PC-3 (cell line): Measurements from ENCODE around the gene ABLIM3. TPM values are rescaled to one million over a fixed set of nuclear protein-coding genes. Genes with fewer than 3 reads are reported as not detected.
A peak's percentile ranks its signal among the peaks of the same experiment; 100 is the strongest.

Source experiments
- ATAC-seq: fragments of 200-7000 bp; cut with Tn5 transposase; 2 replicates; pipeline ENCODE4 v1.9.1; 2020; ENCODE audit warnings: mild to moderate bottlenecking, moderate library complexity
- BruUV-seq: library from RNA; stranded (reverse); fragments of 400-500 nt; replicated peaks from 2 replicates; lab custom pipeline; 2021; lab: Mats Ljungman, UMichigan
- CTCF ChIA-PET: fragments of 300-600 bp; sonication (Branson Sonifier 250); formaldehyde crosslinking; loops from one replicate; lab custom pipeline; 2022; ENCODE audit warnings: antibody characterized with exemption; lab: Charles Lee
- POLR2A ChIA-PET: fragments of 300-600 bp; sonication (Branson Sonifier 250); formaldehyde crosslinking; loops from one replicate; lab custom pipeline; 2022; ENCODE audit warnings: antibody characterized with exemption; ENCODE audit not compliant: unreplicated experiment; lab: Charles Lee
- DNase-seq: peaks from one replicate; pipeline ENCODE4 v3.0.0-alpha.2; 2015
- H2AFZ ChIP-seq: fragments of 300-600 bp; sonication (generic); 2 replicates; pipeline ENCODE4 v1.6.0; 2016; ENCODE audit warnings: antibody characterized with exemption, low read length
- H3F3A ChIP-seq: fragments of 300-600 bp; sonication (generic); one replicate; pipeline ENCODE4 v1.6.0; 2017; ENCODE audit warnings: antibody characterized with exemption, low read length, control low read depth, mild to moderate bottlenecking; ENCODE audit not compliant: unreplicated experiment
- H3K27ac ChIP-seq: fragments of 300-600 bp; sonication (generic); 2 replicates; pipeline ENCODE4 v1.5.1; 2016; ENCODE audit warnings: mild to moderate bottlenecking, low read length
- H3K27me3 ChIP-seq: fragments of 300-600 bp; sonication (generic); 2 replicates; pipeline ENCODE4 v1.6.1; 2016; ENCODE audit warnings: low read length, mixed read lengths
- H3K36me3 ChIP-seq: fragments of 300-600 bp; sonication (generic); 2 replicates; pipeline ENCODE4 v1.6.1; 2016; ENCODE audit warnings: low read depth, mixed run types, low read length, mixed read lengths
- H3K4me1 ChIP-seq: fragments of 300-600 bp; sonication (generic); 2 replicates; pipeline ENCODE4 v1.5.1; 2016; ENCODE audit warnings: low read length; ENCODE audit not compliant: insufficient read depth
- H3K4me2 ChIP-seq: fragments of 300-600 bp; sonication (generic); 2 replicates; pipeline ENCODE4 v1.6.0; 2016; ENCODE audit warnings: low read length
- H3K4me3 ChIP-seq: fragments of 300-600 bp; sonication (generic); 2 replicates; pipeline ENCODE4 v1.5.1; 2016; ENCODE audit warnings: mild to moderate bottlenecking, low read length, mixed read lengths
- H3K79me2 ChIP-seq: fragments of 300-600 bp; sonication (generic); 2 replicates; pipeline ENCODE4 v1.6.1; 2017; ENCODE audit warnings: low read length, mixed read lengths
- H3K9ac ChIP-seq: fragments of 300-600 bp; sonication (generic); 2 replicates; pipeline ENCODE4 v1.6.0; 2016; ENCODE audit warnings: mild to moderate bottlenecking, low read length
- H3K9me2 ChIP-seq: fragments of 300-600 bp; sonication (generic); replicated peaks from 2 replicates; pipeline ENCODE4 v1.6.1; 2016; ENCODE audit warnings: mixed run types, low read length, mixed read lengths
- H3K9me3 ChIP-seq: fragments of 300-600 bp; sonication (generic); 2 replicates; pipeline ENCODE4 v1.6.1; 2016; ENCODE audit warnings: low read length, mixed read lengths
- H4K20me1 ChIP-seq: fragments of 300-600 bp; sonication (generic); 2 replicates; pipeline ENCODE4 v1.6.1; 2016; ENCODE audit warnings: low read length, mixed read lengths
- CTCF ChIP-seq: fragments of 300-600 bp; sonication (generic); conservative IDR thresholded peaks from 2 replicates; pipeline ENCODE4 v1.5.1; 2017; ENCODE audit warnings: antibody characterized with exemption, low read depth, mild to moderate bottlenecking, low read length
- EZH2 ChIP-seq: fragments of 300-600 bp; sonication (generic); IDR thresholded peaks from one replicate; pipeline ENCODE4 v1.6.1; 2017; ENCODE audit warnings: antibody characterized with exemption, mild to moderate bottlenecking, low read length; ENCODE audit not compliant: unreplicated experiment
- EZH2phosphoT487 ChIP-seq: fragments of 300-600 bp; sonication (generic); IDR thresholded peaks from 2 replicates; pipeline ENCODE4 v1.6.1; 2018; ENCODE audit warnings: mild to moderate bottlenecking, antibody characterized with exemption, low read length, borderline replicate concordance
- intact Hi-C: fragments of 100-400 bp; cut with micrococcal nuclease; formaldehyde crosslinking; loops from 2 replicates; pipeline ENCODE4 v1.9.0; 2023
- total RNA-seq: library from RNA; depleted of rRNA; stranded (reverse); fragments of >200 nt; gene quantifications from 2 replicates; pipeline ENCODE4 v1.2.3, GENCODE V29; 2014

ABLIM3 gene
- total RNA-seq, 1 experiment from 2014 or later = 43.6 TPM

- Histone ChIP-seq H3K4me1 (peaks cover 30% of the 10 kb centered on the region), H3K9ac (no peak overlapping the region), H3K27me3 (no peaks in the 10 kb centered on the region), H2AFZ (no peak overlapping the region), H3K27ac (no peak overlapping the region), H3K4me2 (no peak overlapping the region), H3K9me3 (no peaks in the 10 kb centered on the region), H4K20me1 (no peaks in the 10 kb centered on the region), H3K36me3 (no peaks in the 10 kb centered on the region), H3K4me3 (no peak overlapping the region), H3K79me2 (no peaks in the 10 kb centered on the region), H3K9me2 (no peaks in the 10 kb centered on the region), H3F3A (peaks cover 11% of the 10 kb centered on the region)
- POLR2A ChIA-PET = interaction anchor here (0.5 to 0.6 kb wide), 2 partner anchors 49 to 79 kb away, joined by 3 to 4 read pairs; no protein-coding TSS in a partner anchor
- ATAC-seq (no peak), DNase-seq (no peak)
- no TSS peak for BruUV-seq
- CTCF ChIA-PET = interaction anchor here (0.6 to 1.3 kb wide), 2 partner anchors 82 to 101 kb away, joined by 3 read pairs; partner anchors contain the start of gene ABLIM3
- TF ChIP-seq EZH2phosphoT487 = no peak
- TF ChIP-seq CTCF = no peak
- no peak for TF ChIP-seq EZH2
- intact Hi-C loops = no loop called here
Measured at GRCh38 chr5:149223081-149223848, 82.0 kb downstream of the ABLIM3 start.

- Histone ChIP-seq H3K27me3 (no peaks in the 10 kb centered on the region), H3K79me2 (no peaks in the 10 kb centered on the region), H3K4me1 (peaks cover 39% of the 10 kb centered on the region), H3K9me2 (no peaks in the 10 kb centered on the region), H3K4me2 (no peak overlapping the region), H3K4me3 (no peak overlapping the region), H4K20me1 (no peaks in the 10 kb centered on the region), H3K9ac (no peak overlapping the region), H3K36me3 (no peaks in the 10 kb centered on the region), H2AFZ (no peak overlapping the region), H3K27ac (no peak overlapping the region), H3F3A (peaks cover 16% of the 10 kb centered on the region), H3K9me3 (no peaks in the 10 kb centered on the region)
- no TSS peak for BruUV-seq
- TF ChIP-seq EZH2phosphoT487 = no peak
- ChIA-PET POLR2A (no interaction called here), CTCF (no interaction called here)
- DNase-seq (no peak), ATAC-seq (no peak)
- intact Hi-C loops = no loop called here
Measured at GRCh38 chr5:149224282-149224681, 83.0 kb downstream of the ABLIM3 start.

GRCh38 chr5:149227168-149227826, 86.0 kb downstream of the ABLIM3 start:
- Histone ChIP-seq H4K20me1 (no peaks in the 10 kb centered on the region), H3K27me3 (no peaks in the 10 kb centered on the region), H3K79me2 (no peaks in the 10 kb centered on the region), H3K27ac (peak overlapping the region; percentile 60), H3K9me3 (no peaks in the 10 kb centered on the region), H3F3A (peaks cover 16% of the 10 kb centered on the region), H3K4me3 (peak overlapping the region; percentile 2; the same call in 1 of the 2 replicates), H3K4me1 (peaks cover 34% of the 10 kb centered on the region), H3K4me2 (peak overlapping the region; percentile 50), H3K9me2 (no peaks in the 10 kb centered on the region), H3K36me3 (no peaks in the 10 kb centered on the region; the same call in 1 of the 2 replicates), H2AFZ (no peak overlapping the region), H3K9ac (no peak overlapping the region; the same call in 1 of the 2 replicates)
- ChIA-PET CTCF (interaction anchor here (0.9 to 1.1 kb wide), 8 partner anchors 38 to 112 kb away, joined by 3 to 18 read pairs (median 4); partner anchors contain the start of gene ABLIM3), POLR2A (no interaction called here)
- peak; percentile 98 for DNase-seq
- no TSS peak for BruUV-seq
- peak; percentile 80 for ATAC-seq
- intact Hi-C loops = loop anchor here (2.0 to 5.0 kb wide), 2 partner anchors 260 to 496 kb away; no protein-coding TSS in a partner anchor
- TF ChIP-seq EZH2phosphoT487 (no peak), CTCF (no peak), EZH2 (no peak)
